ENCODE measurements around the gene CD37. TPM values are rescaled to one million over a fixed set of nuclear protein-coding genes. Genes with fewer than 3 reads are reported as not detected.
A peak's percentile ranks its signal among the peaks of the same experiment; 100 is the strongest.
"Not testable (repeated sequence)": the region's sequence is repeated elsewhere in the genome, so short reads cannot be mapped to it uniquely, and the experiment has no call there.

CD37 gene
- total RNA-seq, 1 donor from 2014 or later, result 1,688 TPM

GRCh38 chr19:49301866-49302252 is 33.3 kb upstream of the CD37 start:
- Mint-ChIP-seq H3K27me3 (no peaks in the 10 kb centered on the region), H3K4me3 (peak overlapping the region; percentile 15), H3K36me3 (ENCODE audit: low read depth) (peaks cover 20% of the 10 kb centered on the region), H3K27ac (no peak overlapping the region), H3K9me3 (peaks cover 3% of the 10 kb centered on the region), H3K4me1 (peaks cover 25% of the 10 kb centered on the region)
- CTCF ChIA-PET, result interaction anchor here (0.5 to 3.5 kb wide), 24 partner anchors 8 to 204 kb away, joined by 3 to 24 read pairs (median 5); partner anchors contain the start of gene CD37
- intact Hi-C loops (cut with micrococcal nuclease), result loop anchor here (1.0 to 2.0 kb wide), 6 partner anchors 24 to 141 kb away; partner anchors contain the start of genes CD37, DKKL1 and TEAD2
- no peak for DNase-seq
- TF ChIP-seq CTCF (IDR thresholded peaks at IDR 0.05), result no peak
- POLR2A ChIA-PET, result interaction anchor here (1.0 to 3.4 kb wide), 9 partner anchors 26 to 108 kb away, joined by 3 to 36 read pairs (median 4); partner anchors contain the start of gene CD37
- no peak for ATAC-seq (ENCODE audit: low read depth)

GRCh38 chr19:49306734-49307133 is 28.5 kb upstream of the CD37 start:
- H3K27me3 Mint-ChIP-seq, H3K27ac Mint-ChIP-seq, H3K9me3 Mint-ChIP-seq, H3K4me3 Mint-ChIP-seq, DNase-seq: not testable (repeated sequence)
- peak; percentile 83 for ATAC-seq (ENCODE audit: low read depth)
- intact Hi-C loops (cut with micrococcal nuclease), result loop anchor here (1.0 kb wide), 2 partner anchors 85 to 137 kb away; no protein-coding TSS in a partner anchor
- peaks cover 50% of the 10 kb centered on the region for H3K4me1 Mint-ChIP-seq
- CTCF ChIA-PET, result interaction anchor here (1.3 to 1.6 kb wide), 2 partner anchors 21 to 85 kb away, joined by 4 read pairs; no protein-coding TSS in a partner anchor
- H3K36me3 Mint-ChIP-seq (ENCODE audit: low read depth), result peaks cover 41% of the 10 kb centered on the region
- POLR2A ChIA-PET, result interaction anchor here (0.5 to 5.2 kb wide), 9 partner anchors 27 to 165 kb away, joined by 3 to 64 read pairs (median 5); partner anchors contain the start of gene CD37

- ATAC-seq (ENCODE audit: low read depth), result peak; percentile 37
- peak overlapping the region; percentile 74 for H3K27ac Mint-ChIP-seq
- H3K4me1 Mint-ChIP-seq, result peaks cover 47% of the 10 kb centered on the region
These were observed 26.1 kb upstream of the CD37 start for GRCh38 chr19:49309087-49309486.

GRCh38 chr19:49315111-49315510 is 20.1 kb upstream of the CD37 start:
- H3K27me3 Mint-ChIP-seq, result no peaks in the 10 kb centered on the region
- H3K4me1 Mint-ChIP-seq, result peaks cover 48% of the 10 kb centered on the region
- H3K9me3 Mint-ChIP-seq, result peaks cover 7% of the 10 kb centered on the region
- peaks cover 64% of the 10 kb centered on the region for H3K36me3 Mint-ChIP-seq (ENCODE audit: low read depth)
- no peak for DNase-seq
- no peak for ATAC-seq (ENCODE audit: low read depth)
- H3K4me3 Mint-ChIP-seq, result no peak overlapping the region
- H3K27ac Mint-ChIP-seq, result peak overlapping the region; percentile 4
- POLR2A ChIA-PET, result interaction anchor here (1.0 to 4.5 kb wide), 3 partner anchors 12 to 25 kb away, joined by 3 to 32 read pairs (median 11); partner anchors contain the start of gene CD37
- TF ChIP-seq CTCF (IDR thresholded peaks at IDR 0.05), result no peak
- intact Hi-C loops (cut with micrococcal nuclease), result no loop called here
- CTCF ChIA-PET, result interaction anchor here (0.7 kb wide), 1 partner anchor 14 kb away, joined by 5 read pairs; no protein-coding TSS in a partner anchor

More at GRCh38 chr19:49309087-49309486, 26.1 kb upstream of the CD37 start:
- H3K4me3 Mint-ChIP-seq, result no peak overlapping the region
- no peaks in the 10 kb centered on the region for H3K27me3 Mint-ChIP-seq
- intact Hi-C loops (cut with micrococcal nuclease), result loop anchor here (1.0 kb wide), 1 partner anchor 25 kb away; no protein-coding TSS in a partner anchor
- no peak for TF ChIP-seq CTCF (IDR thresholded peaks at IDR 0.05)
- ChIA-PET POLR2A (interaction anchor here (1.0 to 5.2 kb wide), 9 partner anchors 9 to 82 kb away, joined by 3 to 64 read pairs (median 4); partner anchors contain the start of gene CD37), CTCF (interaction anchor here (0.9 to 1.8 kb wide), 7 partner anchors 20 to 144 kb away, joined by 3 to 6 read pairs (median 4); partner anchors contain the start of genes ALDH16A1 and CD37)
- no peak for DNase-seq
- peaks cover 40% of the 10 kb centered on the region for H3K36me3 Mint-ChIP-seq (ENCODE audit: low read depth)
- H3K9me3 Mint-ChIP-seq, result no peaks in the 10 kb centered on the region

GRCh38 chr19:49316284-49316683 is 18.9 kb upstream of the CD37 start:
- Mint-ChIP-seq H3K27me3 (no peaks in the 10 kb centered on the region), H3K9me3 (peaks cover 7% of the 10 kb centered on the region), H3K4me1 (peaks cover 40% of the 10 kb centered on the region), H3K27ac (peak overlapping the region; percentile 46), H3K4me3 (no peak overlapping the region), H3K36me3 (ENCODE audit: low read depth) (peaks cover 63% of the 10 kb centered on the region)
- intact Hi-C loops (cut with micrococcal nuclease), result no loop called here
- CTCF ChIA-PET, result interaction anchor here (1.2 kb wide), 1 partner anchor 18 kb away, joined by 4 read pairs; the partner anchor contains the start of gene CD37
- DNase-seq, result no peak
- no peak for ATAC-seq (ENCODE audit: low read depth)
- TF ChIP-seq CTCF (IDR thresholded peaks at IDR 0.05), result no peak
- POLR2A ChIA-PET, result interaction anchor here (1.1 to 2.6 kb wide), 3 partner anchors 18 to 24 kb away, joined by 3 to 11 read pairs (median 3); partner anchors contain the start of gene CD37

Data from activated B cell treated with CpG ODN at 0.5 μM for 24 hours (primary cell).